ENCODE measurements around the gene LOXL3. TPM values are rescaled to one million over a fixed set of nuclear protein-coding genes. Genes with fewer than 3 reads are reported as not detected.

The LOXL3 gene
- polyA plus RNA-seq, 1 donor (not counting 4 experiments of a cell fraction or from before 2014, with no cell fraction given), result 0.21 TPM

DNA sequence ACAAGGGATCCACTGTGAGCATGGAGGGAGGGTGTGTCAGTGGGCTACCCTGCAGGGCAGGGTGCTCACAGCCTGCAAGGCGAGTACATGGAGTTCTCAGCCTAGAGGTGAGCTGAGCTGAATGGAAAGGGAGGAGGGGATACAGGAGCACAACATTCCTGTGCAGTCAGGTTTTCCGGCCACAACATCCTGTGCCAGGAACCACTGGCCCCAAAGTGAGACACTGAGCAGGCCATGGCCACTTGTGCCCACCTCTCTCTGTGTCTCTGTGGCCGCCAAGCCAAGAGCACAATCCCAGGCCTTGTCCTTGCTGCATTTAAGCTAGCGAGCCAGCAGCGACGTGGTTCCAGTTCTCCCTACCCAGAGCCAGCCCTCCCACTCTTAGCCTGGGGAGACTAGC is 6.8 kb upstream of the LOXL3 start:
- no peaks in the 10 kb centered on the region for H3K9me1 ChIP-seq (ENCODE audit: control insufficient read depth, extremely low read depth, insufficient read depth, low read length)
- H4K20me1 ChIP-seq (ENCODE audit: control insufficient read depth, extremely low read depth, insufficient read depth, low read length), result no peaks in the 10 kb centered on the region
- dilution Hi-C loops (cut with MboI; ENCODE audit: extremely low pct_ligation_motif_present, low sequenced_read_pairs), result no loop called here
- no peaks in the 10 kb centered on the region for H3K36me3 ChIP-seq (ENCODE audit: control insufficient read depth in 2 of 2, extremely low read depth in 1 of 2, insufficient read depth in 2 of 2, low read length in 2 of 2)
- DNase-seq (ENCODE audit: low read depth, low spot score) (peak; percentile 68), FAIRE-seq (peak; percentile 95)
- peak overlapping the region; percentile 85 for H2AFZ ChIP-seq (ENCODE audit: control insufficient read depth, low read length)
- no peak overlapping the region for H3K9ac ChIP-seq (ENCODE audit: control insufficient read depth, extremely low read depth, insufficient read depth, low read length)
- no peaks in the 10 kb centered on the region for H3K79me2 ChIP-seq (ENCODE audit: control insufficient read depth, insufficient read depth, low read length)
- H3K4me1 ChIP-seq (ENCODE audit: control insufficient read depth, extremely low read depth, insufficient read depth, low read length), result peaks cover 33% of the 10 kb centered on the region
- TF ChIP-seq, protein P1, sequence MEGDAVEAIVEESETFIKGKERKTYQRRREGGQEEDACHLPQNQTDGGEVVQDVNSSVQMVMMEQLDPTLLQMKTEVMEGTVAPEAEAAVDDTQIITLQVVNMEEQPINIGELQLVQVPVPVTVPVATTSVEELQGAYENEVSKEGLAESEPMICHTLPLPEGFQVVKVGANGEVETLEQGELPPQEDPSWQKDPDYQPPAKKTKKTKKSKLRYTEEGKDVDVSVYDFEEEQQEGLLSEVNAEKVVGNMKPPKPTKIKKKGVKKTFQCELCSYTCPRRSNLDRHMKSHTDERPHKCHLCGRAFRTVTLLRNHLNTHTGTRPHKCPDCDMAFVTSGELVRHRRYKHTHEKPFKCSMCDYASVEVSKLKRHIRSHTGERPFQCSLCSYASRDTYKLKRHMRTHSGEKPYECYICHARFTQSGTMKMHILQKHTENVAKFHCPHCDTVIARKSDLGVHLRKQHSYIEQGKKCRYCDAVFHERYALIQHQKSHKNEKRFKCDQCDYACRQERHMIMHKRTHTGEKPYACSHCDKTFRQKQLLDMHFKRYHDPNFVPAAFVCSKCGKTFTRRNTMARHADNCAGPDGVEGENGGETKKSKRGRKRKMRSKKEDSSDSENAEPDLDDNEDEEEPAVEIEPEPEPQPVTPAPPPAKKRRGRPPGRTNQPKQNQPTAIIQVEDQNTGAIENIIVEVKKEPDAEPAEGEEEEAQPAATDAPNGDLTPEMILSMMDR (optimal IDR thresholded peaks at IDR 0.05 in 1 of 3, IDR thresholded peaks at IDR 0.05 in 1 of 3, conservative IDR thresholded peaks at IDR 0.05 in 1 of 3; ENCODE audit: extremely low read depth in 1 of 3, insufficient read depth in 2 of 3, low read length in 3 of 3), result no peak
- no peak for TF ChIP-seq EZH2 (IDR thresholded peaks at IDR 0.05; ENCODE audit: low read length)
- H3K27me3 ChIP-seq (ENCODE audit: control insufficient read depth, extremely low read depth, insufficient read depth, low read length), result no peaks in the 10 kb centered on the region
- no peaks in the 10 kb centered on the region for H3K9me3 ChIP-seq (ENCODE audit: control insufficient read depth, low read depth, low read length)
- no peak overlapping the region for H3K4me3 ChIP-seq (ENCODE audit: control insufficient read depth in 2 of 3, extremely low read depth in 1 of 3, insufficient read depth in 2 of 3, low read depth in 1 of 3, low read length in 3 of 3)
- H3K4me2 ChIP-seq (ENCODE audit: control insufficient read depth, extremely low read depth, insufficient read depth, low read depth, low read length), result peak overlapping the region; percentile 49
- no peak overlapping the region for H3K27ac ChIP-seq (ENCODE audit: control insufficient read depth, insufficient read depth, low read length)

DNA sequence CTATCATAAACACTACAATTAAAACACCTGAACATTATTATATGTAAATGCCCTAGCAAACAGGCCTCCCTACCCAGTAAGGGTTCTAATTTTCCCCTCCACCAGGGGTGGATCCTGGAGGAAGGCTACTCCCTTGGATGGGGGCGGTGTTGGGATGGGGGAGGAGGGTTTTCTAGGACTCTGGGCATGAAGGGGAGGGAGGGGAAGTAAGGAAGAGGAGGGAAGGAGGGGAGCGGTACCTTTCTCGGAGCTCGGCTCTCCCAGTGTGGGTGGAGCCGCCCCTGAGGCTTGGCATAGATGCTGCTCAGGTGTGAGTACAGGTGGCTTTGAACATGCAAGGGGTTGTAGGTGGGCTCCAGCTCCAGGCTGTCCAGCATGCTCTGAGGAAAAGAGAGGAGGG is 6.2 kb upstream of the LOXL3 start:
- dilution Hi-C loops (cut with MboI; ENCODE audit: extremely low pct_ligation_motif_present, low sequenced_read_pairs), result no loop called here
- TF ChIP-seq, protein P1 (optimal IDR thresholded peaks at IDR 0.05 in 1 of 3, IDR thresholded peaks at IDR 0.05 in 1 of 3, conservative IDR thresholded peaks at IDR 0.05 in 1 of 3; ENCODE audit: extremely low read depth in 1 of 3, insufficient read depth in 2 of 3, low read length in 3 of 3), result no peak
- no peak for TF ChIP-seq EZH2 (IDR thresholded peaks at IDR 0.05; ENCODE audit: low read length)
- H3K36me3 ChIP-seq (ENCODE audit: control insufficient read depth in 2 of 2, extremely low read depth in 1 of 2, insufficient read depth in 2 of 2, low read length in 2 of 2), result no peaks in the 10 kb centered on the region
- H3K4me3 ChIP-seq (ENCODE audit: control insufficient read depth in 2 of 3, extremely low read depth in 1 of 3, insufficient read depth in 2 of 3, low read depth in 1 of 3, low read length in 3 of 3), result no peak overlapping the region
- no peak for DNase-seq (ENCODE audit: low read depth, low spot score)
- H3K9me1 ChIP-seq (ENCODE audit: control insufficient read depth, extremely low read depth, insufficient read depth, low read length), result no peaks in the 10 kb centered on the region
- H3K9me3 ChIP-seq (ENCODE audit: control insufficient read depth, low read depth, low read length), result no peaks in the 10 kb centered on the region
- peak; percentile 34 for FAIRE-seq
- H3K9ac ChIP-seq (ENCODE audit: control insufficient read depth, extremely low read depth, insufficient read depth, low read length), result no peak overlapping the region
- no peaks in the 10 kb centered on the region for H4K20me1 ChIP-seq (ENCODE audit: control insufficient read depth, extremely low read depth, insufficient read depth, low read length)
- H3K4me2 ChIP-seq (ENCODE audit: control insufficient read depth, extremely low read depth, insufficient read depth, low read depth, low read length), result peak overlapping the region; percentile 49
- no peaks in the 10 kb centered on the region for H3K79me2 ChIP-seq (ENCODE audit: control insufficient read depth, insufficient read depth, low read length)
- H3K4me1 ChIP-seq (ENCODE audit: control insufficient read depth, extremely low read depth, insufficient read depth, low read length), result peaks cover 33% of the 10 kb centered on the region
- H3K27ac ChIP-seq (ENCODE audit: control insufficient read depth, insufficient read depth, low read length), result no peak overlapping the region
- H2AFZ ChIP-seq (ENCODE audit: control insufficient read depth, low read length), result no peak overlapping the region
- H3K27me3 ChIP-seq (ENCODE audit: control insufficient read depth, extremely low read depth, insufficient read depth, low read length), result peaks cover 6% of the 10 kb centered on the region

Data from keratinocyte (primary cell).